ENCODE results near the gene EDAR.

EDAR gene

GRCh38 chr2:108923019-108923700, 65.9 kb downstream of the EDAR start:
- no peak for DNase-seq

GRCh38 chr2:108922141-108922915, 66.7 kb downstream of the EDAR start:
- no peak for DNase-seq

GRCh38 chr2:108921096-108922030, 67.7 kb downstream of the EDAR start:
- no peak for DNase-seq

- DNase-seq, result no peak
These were observed 68.3 kb downstream of the EDAR start for GRCh38 chr2:108920686-108921085.

GRCh38 chr2:108919571-108920373, 69.2 kb downstream of the EDAR start:
- no peak for DNase-seq

GRCh38 chr2:108918941-108919341, 70.1 kb downstream of the EDAR start:
- no peak for DNase-seq

- DNase-seq, result no peak
These were observed 70.7 kb downstream of the EDAR start for GRCh38 chr2:108918156-108918874.

DNA sequence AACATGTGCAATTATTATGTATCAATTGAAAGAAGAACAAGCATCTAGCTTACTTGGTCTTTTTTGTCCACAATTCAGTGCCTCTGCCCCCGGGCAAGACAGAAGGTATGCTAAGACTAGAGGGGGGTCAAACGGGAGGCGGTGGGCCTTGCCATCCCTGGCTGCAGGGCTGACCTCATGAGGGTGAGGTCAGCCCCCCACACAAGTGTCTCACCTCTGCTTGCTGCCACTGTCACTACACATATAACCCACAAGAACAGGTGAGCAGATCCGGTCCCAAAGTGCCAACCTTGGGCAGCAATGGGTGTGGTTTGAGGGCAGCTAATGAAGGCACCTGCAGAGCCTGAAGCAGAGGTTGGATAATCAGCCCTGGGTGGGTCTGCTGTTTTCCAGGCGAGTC, 71.5 kb downstream of the EDAR start:
- no peak for DNase-seq

DNA sequence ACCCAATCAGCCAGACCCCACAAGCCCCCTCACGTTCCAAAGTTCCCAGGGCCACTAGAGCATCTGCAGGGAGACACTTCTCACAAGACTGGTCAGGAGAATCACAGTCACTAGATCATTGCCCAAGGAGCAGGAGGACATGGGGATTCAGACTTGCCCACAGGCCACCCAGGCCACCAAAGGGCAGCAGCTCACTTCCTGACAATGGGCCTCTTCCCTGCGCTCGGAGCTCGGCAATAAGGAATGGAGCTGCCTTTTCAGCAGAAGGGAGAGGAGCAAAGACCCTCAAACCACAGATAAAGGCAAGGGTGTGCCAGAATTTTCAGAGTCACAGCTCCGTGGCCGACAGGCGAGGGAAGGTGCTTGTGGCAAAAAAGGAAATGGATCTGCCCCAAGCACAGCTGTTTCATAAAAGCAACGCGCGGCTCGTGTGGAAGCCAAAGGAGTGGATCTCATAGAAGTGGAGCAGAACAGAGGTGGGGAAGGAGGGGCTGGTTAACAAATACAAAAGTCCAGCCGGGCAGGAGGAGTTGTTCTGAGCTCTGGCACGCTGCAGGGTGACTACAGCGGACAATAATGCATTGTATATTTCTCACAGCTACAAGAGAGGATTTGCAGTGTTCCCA, 72.1 kb downstream of the EDAR start:
- no peak for DNase-seq

- no peak for DNase-seq
These were observed 72.8 kb downstream of the EDAR start for GRCh38 chr2:108916122-108916795.

GRCh38 chr2:108912629-108912902, 76.5 kb downstream of the EDAR start:
- no peak for DNase-seq

DNA sequence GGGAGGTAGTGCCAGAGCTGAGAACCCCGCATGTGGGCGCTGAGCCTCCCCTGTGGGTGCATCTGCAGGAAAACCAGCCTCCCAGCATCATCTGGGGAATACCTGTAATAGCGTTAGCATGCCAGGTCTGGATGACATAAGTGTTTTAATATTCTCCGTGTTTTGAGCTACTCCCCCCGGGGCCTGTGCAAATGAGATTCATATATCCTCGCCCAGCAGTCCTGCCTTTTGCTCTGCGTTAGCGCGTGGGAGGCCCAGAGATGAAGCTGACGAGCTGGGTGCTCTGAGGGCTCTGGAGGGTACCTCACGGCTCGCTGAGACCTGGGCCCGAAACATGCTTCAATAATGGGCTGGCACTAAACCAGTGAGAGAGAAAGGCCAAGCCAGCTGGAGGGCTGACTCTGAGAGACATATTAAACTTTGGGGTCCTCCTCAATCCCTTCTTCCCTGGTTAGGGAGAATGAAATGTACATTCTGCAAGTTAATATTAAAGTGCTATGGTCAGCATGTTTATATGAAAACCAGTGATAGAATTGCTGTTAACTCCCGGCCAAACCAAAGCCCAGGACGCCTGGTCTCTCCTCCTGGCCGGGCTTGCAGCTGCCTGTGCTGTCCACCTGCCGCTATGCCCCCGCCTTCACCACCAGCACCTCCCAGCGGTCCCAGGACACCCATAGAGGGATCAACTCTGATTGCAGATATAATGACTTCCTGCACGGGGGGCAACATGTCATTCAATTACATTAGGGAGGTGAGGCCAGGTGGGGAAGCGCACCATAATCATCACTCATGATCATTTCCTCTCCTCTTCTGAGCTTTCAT, 77.0 kb downstream of the EDAR start:
- DNase-seq, result no peak

- DNase-seq, result no peak
These were observed 77.6 kb downstream of the EDAR start for GRCh38 chr2:108911401-108911800.

GRCh38 chr2:108910541-108911396, 78.3 kb downstream of the EDAR start:
- no peak for DNase-seq

DNA sequence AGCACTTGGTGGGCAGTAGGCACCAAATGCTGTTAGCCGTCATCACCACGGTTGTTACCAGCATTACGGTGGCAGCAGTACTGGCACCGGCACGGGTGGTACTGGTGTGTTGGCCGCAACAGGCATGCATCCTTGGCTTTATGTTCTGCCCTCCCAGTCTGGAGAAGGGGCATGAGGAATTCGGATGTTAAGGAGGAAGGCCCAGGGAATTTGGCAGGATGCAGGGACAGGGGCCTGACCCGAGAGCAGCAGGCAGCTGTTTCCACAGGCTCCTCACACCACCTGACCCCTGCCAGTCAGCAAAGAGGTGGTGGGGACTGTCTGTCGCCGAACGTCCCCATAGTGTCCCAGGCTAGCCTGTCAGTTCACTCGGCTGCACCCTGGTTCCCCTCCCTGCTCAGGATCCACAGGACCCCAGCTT, 79.0 kb downstream of the EDAR start:
- DNase-seq, result no peak

DNA sequence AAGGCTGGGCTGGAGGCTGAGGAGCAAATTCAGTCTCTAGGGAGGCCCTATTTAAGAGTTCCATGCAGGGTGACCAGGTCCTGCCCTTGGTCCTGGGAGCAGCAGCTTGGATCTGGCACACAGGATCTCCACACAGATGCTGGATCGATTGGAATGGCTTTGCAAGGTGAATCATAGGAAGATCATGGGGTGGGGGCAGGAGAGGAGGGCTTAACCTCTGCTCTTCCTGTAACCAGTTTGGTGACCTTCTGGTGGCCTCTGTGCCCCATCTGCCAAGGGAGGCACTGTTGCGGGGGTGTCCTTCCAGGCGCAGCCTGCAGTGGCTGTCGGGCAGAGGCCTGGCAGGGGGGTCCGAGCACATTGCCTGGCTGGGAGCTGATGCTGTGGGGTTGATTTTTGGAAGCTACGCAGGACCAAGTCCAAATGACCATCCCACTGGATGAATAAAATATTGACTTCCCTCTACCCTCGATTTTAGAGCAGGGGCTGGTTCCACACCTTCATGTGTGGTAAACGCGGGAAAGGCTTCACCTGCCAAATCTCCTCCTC, 79.7 kb downstream of the EDAR start:
- no peak for DNase-seq

GRCh38 chr2:108908713-108909070, 80.3 kb downstream of the EDAR start:
- no peak for DNase-seq

GRCh38 chr2:108907822-108908712, 81.0 kb downstream of the EDAR start:
- no peak for DNase-seq

Measured in NCI-H2107 (cell line).